ENCODE measurements around the gene ATF6B.
A peak's percentile ranks its signal among the peaks of the same experiment; 100 is the strongest.

ATF6B gene

DNA sequence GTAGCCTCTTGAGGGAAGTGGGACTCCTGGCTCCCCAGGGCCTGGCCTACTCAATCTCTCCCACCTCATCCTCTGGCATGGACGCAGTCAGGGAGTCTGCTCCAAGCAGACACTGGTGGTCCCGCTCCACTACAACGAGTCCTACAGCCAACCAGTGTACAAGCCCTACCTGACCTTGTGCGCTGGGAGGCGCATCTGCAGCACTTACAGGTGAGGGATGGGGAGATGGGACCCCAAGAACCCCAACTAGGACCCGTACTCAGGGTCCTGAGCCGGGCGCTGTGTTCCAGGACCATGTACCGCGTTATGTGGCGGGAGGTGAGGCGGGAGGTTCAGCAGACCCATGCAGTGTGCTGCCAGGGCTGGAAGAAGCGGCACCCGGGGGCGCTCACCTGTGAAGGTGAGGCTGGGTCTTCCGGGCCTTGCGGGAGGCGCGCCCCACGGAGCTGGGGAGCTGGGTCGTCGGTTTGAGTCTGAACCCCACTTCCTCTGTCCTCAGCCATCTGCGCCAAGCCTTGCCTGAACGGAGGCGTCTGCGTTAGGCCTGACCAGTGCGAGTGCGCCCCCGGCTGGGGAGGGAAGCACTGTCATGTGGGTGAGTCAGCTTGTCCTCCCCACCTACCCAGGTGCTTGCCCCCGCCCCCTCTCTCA is 38.5 kb upstream of the ATF6B start:
- Mint-ChIP-seq H3K4me3 (no peak overlapping the region), H3K9me3 (no peaks in the 10 kb centered on the region), H3K36me3 (peaks cover 57% of the 10 kb centered on the region), H3K4me1 (peaks cover 20% of the 10 kb centered on the region), H3K27ac (no peak overlapping the region), H3K27me3 (no peaks in the 10 kb centered on the region)
- ATAC-seq, result no peak

DNA sequence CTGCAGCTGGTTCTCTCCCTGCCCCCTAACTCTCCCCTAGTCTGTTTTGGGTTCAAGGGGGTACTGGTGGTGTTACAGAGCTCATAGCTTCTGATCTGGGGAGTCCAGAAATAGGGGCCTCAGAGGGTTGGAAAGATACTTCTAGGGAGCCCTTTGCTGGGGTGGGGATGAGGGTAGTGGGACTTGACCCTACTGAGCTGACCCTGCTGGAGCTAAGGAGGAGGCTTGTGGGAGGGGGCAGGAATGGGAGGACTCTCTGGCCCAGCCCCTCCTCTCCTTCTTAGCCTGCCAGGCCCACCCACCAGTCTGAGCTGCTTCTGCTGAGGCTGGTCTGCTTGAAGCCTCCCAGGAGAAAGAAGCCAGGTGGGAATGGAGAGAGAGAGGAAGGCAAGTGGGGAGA is 36.2 kb upstream of the ATF6B start, which contains the start of gene EGFL8:
Gene EGFL8 (plus strand): TSS at position 301 of the 400 bp plus-strand sequence. CDS start 1,571 bp downstream, outside the sequence.
- no peaks in the 10 kb centered on the region for H3K9me3 Mint-ChIP-seq
- H3K36me3 Mint-ChIP-seq, result peaks cover 36% of the 10 kb centered on the region
- no peak within 1 kb of the TSS for H3K27ac Mint-ChIP-seq
- no peaks in the 10 kb centered on the region for H3K27me3 Mint-ChIP-seq
- H3K4me1 Mint-ChIP-seq, result peaks cover 14% of the 10 kb centered on the region
- no peak within 1 kb of the TSS for H3K4me3 Mint-ChIP-seq
- ATAC-seq, result no peak

DNA sequence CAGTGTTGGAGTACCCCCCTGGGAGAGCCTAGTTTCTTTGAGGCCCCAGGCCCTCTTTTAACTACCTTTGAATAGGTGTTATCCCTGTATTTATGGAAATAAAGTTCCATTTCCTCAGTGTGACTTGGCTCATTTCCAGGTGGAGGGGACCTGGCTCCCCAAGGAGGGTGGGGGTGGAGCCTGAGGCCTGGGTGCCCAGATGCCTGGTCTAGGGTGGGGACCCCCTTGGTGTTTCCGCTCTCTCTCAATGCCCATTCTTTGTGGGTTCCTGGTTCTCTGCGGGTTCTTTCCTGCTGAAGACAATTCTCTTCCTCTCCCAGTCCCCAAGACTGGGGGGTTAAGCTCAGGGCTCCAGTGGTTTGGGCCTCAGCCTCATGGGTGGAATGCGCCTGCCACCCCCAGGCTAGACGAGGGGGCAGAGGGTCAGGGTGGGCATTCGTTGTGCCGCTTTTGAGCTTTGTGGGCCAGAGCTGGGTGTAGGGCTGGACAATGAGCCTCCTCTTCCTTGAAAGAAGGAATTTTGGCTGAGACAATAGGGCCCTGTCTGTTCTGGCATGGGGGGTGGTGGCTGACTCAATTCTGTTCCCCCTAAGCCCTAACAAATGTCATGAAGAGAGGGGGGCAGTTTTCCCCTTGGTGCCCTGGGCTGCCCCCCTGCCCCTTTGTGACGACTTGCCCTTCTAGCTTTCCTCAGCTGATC is 35.7 kb upstream of the ATF6B start:
- Mint-ChIP-seq H3K4me1 (peaks cover 11% of the 10 kb centered on the region), H3K9me3 (no peaks in the 10 kb centered on the region)

DNA sequence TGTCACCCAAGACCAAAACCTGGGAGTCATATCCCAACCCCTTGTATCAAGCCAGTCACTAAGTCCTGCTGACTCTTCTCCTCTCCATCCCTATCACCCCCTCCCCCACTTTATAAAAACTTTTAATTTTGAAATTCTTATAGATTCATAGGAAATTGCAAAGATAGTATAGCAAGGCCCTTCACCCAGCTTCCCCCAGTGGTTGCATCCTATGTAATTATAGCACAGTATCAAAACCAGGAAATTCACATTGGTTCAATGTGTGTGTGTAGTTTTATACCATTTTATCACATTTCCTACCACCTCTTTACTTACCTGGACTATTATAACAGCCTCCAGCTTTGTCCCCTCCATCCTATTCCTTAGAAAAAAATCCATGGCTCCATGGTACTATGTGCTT is 30.0 kb upstream of the ATF6B start:
- H3K9me3 Mint-ChIP-seq, result no peaks in the 10 kb centered on the region

More for the DNA sequence above, 35.7 kb upstream of the ATF6B start:
- ATAC-seq, result no peak
- Mint-ChIP-seq H3K27me3 (no peaks in the 10 kb centered on the region), H3K36me3 (peaks cover 34% of the 10 kb centered on the region), H3K27ac (no peak overlapping the region), H3K4me3 (no peak overlapping the region)

DNA sequence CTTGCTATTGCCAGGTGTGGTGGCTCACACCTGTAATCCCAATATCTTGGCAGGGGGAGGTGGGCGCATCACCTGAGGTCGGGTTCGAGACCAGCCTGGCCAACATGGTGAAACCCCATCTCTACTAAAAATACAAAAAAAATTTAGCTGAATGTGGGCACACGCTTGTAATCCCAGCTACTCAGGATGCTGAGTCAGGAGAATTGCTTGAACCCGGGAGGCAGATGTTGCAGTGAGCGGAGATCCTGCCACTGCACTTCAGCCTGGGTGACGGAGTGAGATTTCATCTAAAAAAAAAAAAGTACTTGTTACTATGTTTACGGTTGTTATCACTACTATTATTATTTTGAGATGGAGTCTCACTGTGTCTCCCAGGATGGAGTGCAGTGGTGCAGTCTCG is 28.8 kb upstream of the ATF6B start:
- Mint-ChIP-seq H3K4me1 (peaks cover 30% of the 10 kb centered on the region), H3K27me3 (peaks cover 25% of the 10 kb centered on the region), H3K9me3 (no peaks in the 10 kb centered on the region)

More for the DNA sequence above, 30.0 kb upstream of the ATF6B start:
- peaks cover 25% of the 10 kb centered on the region for H3K4me1 Mint-ChIP-seq
- H3K27ac Mint-ChIP-seq, result no peak overlapping the region
- ATAC-seq, result no peak
- H3K4me3 Mint-ChIP-seq, result no peak overlapping the region
- peaks cover 13% of the 10 kb centered on the region for H3K27me3 Mint-ChIP-seq
- peaks cover 28% of the 10 kb centered on the region for H3K36me3 Mint-ChIP-seq

DNA sequence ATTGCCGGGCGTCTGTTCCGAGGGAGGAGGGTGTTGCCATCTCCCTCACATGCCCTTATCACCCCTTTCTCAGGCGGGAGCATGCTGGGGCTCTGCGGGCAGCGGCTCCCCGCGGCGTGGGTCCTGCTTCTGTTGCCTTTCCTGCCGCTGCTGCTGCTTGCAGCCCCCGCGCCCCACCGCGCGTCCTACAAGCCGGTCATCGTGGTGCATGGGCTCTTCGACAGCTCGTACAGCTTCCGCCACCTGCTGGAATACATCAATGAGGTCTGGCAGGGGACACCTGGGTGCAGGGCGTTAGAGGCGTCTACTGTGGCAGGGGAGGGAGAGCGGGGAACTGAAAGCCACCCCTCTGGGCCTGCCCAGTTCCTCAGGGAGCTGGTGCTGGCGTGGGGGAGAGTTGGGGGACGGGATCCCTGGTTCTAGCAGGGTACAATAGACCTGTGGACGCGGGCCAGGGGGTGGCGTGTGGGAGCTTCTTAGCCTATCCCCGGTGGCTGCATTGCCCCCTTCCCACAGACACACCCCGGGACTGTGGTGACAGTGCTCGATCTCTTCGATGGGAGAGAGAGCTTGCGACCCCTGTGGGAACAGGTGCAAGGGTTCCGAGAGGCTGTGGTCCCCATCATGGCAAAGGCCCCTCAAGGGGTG is 26.6 kb upstream of the ATF6B start:
- peaks cover 20% of the 10 kb centered on the region for H3K36me3 Mint-ChIP-seq
- peak overlapping the region; percentile 82 for H3K4me3 Mint-ChIP-seq
- peak; percentile 88 for ATAC-seq
- peak overlapping the region; percentile 59 for H3K27ac Mint-ChIP-seq
- H3K4me1 Mint-ChIP-seq, result peaks cover 42% of the 10 kb centered on the region
- peaks cover 47% of the 10 kb centered on the region for H3K27me3 Mint-ChIP-seq
- H3K9me3 Mint-ChIP-seq, result no peaks in the 10 kb centered on the region

More for the DNA sequence above, 28.8 kb upstream of the ATF6B start:
- no peak for ATAC-seq
- Mint-ChIP-seq H3K4me3 (no peak overlapping the region), H3K27ac (no peak overlapping the region), H3K36me3 (peaks cover 20% of the 10 kb centered on the region)

DNA sequence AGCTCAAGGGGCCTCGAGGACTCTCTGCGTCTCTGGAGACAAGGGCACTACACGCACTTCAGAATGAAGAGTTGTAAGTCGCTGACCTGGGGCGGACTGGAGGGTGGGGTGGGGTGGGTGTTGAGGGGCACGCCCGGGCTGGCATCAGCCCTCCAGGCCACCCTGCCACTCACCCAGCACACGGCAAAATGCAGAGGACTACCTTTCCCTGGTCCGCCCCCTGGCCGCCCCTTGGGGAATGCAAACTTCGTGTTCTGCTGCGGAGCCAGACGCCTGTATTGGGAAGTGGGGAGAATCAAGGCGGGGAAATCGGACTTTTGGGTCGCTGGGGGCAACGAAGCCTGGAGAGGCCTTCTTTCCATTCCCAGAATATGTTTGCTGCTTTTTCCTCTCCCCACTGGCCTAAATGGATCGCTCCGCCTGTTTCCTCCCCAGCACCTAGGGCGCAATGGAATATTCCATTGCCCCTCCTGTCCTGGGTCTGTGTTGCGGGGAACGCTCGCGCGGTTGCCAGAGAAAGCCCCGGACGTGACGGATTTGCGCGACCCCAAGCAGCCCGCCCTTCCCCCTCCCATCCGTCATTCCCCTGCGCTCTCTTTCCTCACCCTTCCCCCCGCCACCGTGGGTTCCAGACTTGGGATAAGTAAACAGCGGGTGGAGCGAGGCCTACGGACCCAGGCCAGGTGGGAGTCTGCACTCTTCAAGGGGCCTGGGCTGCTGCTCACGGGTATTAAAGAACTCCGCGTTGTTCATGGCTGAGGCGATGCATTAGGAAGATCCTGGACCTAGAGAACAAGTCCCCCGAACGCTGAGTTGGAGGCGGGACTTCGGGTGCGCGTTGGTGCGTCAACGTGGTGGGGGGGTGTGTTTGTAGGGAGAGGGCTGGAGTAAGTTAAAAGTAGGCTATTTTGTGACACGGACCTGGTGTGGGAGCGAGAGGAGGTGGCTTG is 25.8 kb upstream of the ATF6B start, which contains the start of gene PPT2:
Gene PPT2 (plus strand): TSS at position 578 of the 950 bp plus-strand sequence. CDS start 454 bp downstream, outside the sequence.
- peak within 1 kb of the TSS; percentile 82 for H3K4me3 Mint-ChIP-seq
- H3K9me3 Mint-ChIP-seq, result no peaks in the 10 kb centered on the region
- ATAC-seq, result peak; percentile 77
- peaks cover 17% of the 10 kb centered on the region for H3K36me3 Mint-ChIP-seq
- peaks cover 46% of the 10 kb centered on the region for H3K4me1 Mint-ChIP-seq
- H3K27me3 Mint-ChIP-seq, result peaks cover 55% of the 10 kb centered on the region
- peak within 1 kb of the TSS; percentile 59 for H3K27ac Mint-ChIP-seq

DNA sequence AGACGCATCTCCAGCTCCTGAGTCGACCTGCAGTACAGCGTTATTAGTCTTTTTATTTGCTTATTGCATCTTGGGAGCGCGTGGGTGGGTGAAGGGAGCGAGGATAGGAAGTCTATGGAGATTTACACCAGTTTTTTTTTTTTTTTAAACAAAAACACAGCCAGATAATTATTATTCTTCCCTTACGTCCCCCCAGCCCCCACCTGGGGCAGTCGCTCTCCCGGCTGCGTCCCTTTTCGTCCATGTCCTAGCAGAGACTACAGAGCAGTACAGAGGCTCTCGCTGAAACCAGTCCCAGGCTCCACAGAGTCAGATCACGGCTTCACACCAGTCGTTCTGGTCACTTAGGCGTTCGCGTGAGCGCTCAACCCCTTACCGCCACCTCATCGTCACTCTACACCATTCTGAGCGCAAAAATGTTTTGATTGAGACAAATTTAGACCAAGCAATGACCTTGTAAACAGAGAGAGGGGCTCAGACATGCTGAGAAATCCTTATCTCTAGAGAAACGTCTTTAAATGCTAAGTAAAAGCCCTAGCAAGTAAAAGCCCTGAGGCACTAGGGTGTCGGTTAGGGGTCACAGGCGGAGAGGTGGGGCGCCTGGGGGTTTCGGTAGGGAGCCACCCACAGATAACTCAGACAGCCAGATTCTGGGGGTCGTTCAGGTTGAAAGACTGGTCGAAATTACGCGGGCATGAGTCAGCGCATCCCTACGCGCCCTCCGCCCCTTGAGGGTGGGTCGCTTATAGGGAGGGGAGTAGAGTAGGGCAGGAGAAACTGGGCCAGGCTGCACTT is 24.9 kb upstream of the ATF6B start:
- Mint-ChIP-seq H3K36me3 (peaks cover 13% of the 10 kb centered on the region), H3K27me3 (peaks cover 64% of the 10 kb centered on the region), H3K27ac (peak overlapping the region; percentile 59), H3K4me3 (peak overlapping the region; percentile 64), H3K4me1 (peaks cover 55% of the 10 kb centered on the region), H3K9me3 (no peaks in the 10 kb centered on the region)
- ATAC-seq, result no peak

DNA sequence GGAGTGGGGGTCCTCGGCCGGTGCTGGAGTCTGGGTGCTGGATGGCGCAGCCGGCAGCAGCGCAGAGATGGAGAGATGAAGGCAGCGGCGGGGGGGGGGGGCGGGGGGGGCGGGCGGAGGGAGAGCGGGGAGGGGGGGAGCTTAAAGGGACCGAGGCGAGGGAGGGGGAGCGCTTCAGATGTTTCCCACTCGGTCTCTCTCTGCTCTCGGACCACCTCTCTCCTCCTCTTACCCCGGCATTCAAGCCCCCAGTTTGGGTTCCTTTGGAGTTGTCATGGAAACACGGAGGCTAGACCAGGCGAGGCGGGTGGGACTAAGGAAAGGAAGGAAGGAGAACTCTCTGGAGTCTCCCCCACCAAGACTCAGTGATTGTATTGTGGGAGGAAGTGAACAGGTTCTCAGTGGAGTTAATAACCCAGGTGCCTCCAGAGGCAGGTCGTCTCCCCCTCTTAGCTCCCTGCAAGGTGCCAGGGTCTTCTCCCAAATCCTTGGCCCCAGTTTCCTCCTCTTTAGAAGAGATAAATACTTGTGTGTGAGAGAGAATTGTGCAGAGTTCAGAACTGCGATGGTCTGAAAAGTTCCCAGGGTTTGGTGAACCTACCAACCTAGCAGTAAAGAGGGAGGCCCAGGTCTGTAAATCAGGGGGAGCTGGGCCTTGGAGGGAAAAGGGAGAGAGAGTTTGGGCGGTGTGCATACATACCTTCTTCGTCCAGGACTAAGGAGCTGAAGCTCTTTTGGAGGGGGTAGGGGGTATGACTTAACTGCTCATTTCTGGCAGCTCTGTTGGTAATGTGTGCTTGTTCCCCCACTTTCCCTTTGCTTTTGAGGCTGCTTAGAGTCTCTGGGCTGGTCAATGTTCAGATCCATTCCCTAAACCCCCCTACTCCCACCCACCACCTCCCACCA is 24.1 kb upstream of the ATF6B start, which contains the start of gene PRRT1:
Gene PRRT1 (minus strand): TSS at position 77 of the 906 bp plus-strand sequence. CDS start 112 bp downstream, outside the sequence.
- Mint-ChIP-seq H3K4me3 (no peak within 1 kb of the TSS), H3K27ac (no peak within 1 kb of the TSS), H3K27me3 (peaks cover 64% of the 10 kb centered on the region), H3K9me3 (no peaks in the 10 kb centered on the region), H3K36me3 (peaks cover 5% of the 10 kb centered on the region), H3K4me1 (peaks cover 56% of the 10 kb centered on the region)
- no peak for ATAC-seq

DNA sequence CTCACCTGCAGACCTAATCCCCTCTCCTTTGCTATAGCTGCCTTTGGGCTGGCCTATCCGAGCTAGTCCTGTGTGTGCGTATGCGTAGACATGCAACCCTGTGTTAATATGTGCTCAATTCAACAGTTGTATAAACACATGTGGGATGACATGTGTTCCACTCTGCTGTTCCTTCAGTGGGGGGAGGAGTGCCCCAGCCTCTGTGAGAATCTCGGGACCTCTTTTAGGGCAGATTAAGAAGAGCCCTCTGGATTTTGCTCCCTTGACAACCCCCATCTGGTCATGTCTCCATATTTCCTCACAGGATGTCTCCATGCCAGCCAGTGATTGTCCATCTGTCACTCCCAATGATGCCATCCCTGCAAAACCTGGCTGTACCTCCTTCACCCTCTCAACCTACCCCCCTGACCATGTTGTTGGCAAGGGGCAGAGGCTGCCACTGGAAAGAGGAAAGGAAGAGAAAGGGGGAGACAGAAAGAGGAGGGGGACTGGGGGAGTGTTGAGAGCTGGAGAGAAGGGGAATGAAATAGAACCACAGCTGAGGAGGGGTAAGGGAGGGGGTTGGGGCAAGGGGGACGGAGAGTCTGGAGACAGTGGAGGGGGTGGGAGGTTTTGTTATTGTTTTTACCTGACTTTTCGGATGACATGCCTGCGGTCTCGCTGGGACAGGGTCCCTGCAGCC is 23.3 kb upstream of the ATF6B start:
- H3K4me1 Mint-ChIP-seq, result peaks cover 56% of the 10 kb centered on the region
- H3K36me3 Mint-ChIP-seq, result peaks cover 5% of the 10 kb centered on the region
- H3K27ac Mint-ChIP-seq, result no peak overlapping the region
- H3K4me3 Mint-ChIP-seq, result no peak overlapping the region
- no peaks in the 10 kb centered on the region for H3K9me3 Mint-ChIP-seq
- ATAC-seq, result no peak
- peaks cover 72% of the 10 kb centered on the region for H3K27me3 Mint-ChIP-seq

DNA sequence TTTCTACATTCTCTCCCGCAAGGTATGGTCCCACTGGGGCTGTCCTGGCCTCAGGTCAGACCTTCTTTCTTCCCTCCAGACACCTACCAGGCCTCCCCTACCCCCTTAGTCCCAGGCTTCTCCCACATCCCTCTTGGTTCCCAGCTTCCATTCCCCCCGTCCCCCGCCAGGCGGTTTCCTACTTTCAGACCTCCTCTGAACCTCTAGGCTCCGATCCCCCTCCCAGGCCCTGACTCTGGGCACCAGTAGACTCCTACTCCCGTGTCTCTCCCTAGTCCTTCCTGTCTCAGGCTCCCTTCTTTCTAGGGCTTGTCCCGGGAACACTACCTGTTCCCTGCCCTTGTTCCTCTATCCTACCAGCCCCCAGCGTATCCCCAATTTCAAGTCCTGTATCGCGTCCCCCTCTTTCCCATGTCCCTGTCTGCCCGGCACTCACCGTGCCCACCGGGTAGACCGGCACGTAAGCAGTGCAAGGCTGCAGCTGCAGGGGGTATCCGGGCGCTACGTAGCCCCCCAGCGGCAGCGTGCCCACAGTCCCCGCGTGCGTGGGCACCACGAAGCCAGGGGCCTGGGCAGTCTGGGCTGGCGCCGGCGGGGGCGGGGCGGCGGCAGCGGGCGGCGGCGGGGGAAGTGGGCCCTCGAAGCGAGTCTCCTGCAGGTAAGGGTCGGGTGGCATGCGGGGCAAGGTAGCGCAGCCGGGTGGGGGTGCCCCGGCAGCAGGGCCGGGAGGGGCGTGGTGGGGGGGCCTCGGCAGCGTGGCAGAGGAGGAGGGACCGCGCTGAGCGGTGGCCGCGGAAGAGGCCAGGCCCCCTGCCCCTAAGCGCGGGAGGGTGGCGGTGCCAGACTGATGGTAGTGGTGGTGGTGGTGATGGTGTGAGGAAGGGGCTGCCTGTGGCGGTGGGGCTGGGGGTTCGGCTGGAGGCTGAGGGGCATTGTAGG is 22.2 kb upstream of the ATF6B start:
- Mint-ChIP-seq H3K4me1 (peaks cover 52% of the 10 kb centered on the region), H3K27ac (no peak overlapping the region), H3K27me3 (peaks cover 74% of the 10 kb centered on the region), H3K4me3 (peak overlapping the region; percentile 0), H3K36me3 (peaks cover 5% of the 10 kb centered on the region), H3K9me3 (no peaks in the 10 kb centered on the region)
- ATAC-seq, result no peak

Measured in stimulated activated memory B cell treated with anti-CD40 and anti-IgM and Interleukin-4, amounts not matched to agents 10 μg/mL and 1 μg/mL and 100 μg/mL, for 72 hours (primary cell).